ENCODE data around the gene NUBP1. TPM values are rescaled to one million over a fixed set of nuclear protein-coding genes. Genes with fewer than 3 reads are reported as not detected.

Gene NUBP1
- 10 to 100 TPM; 31.1 to 33.6 (median 33.5) TPM for polyA plus RNA-seq (ENCODE audit: insufficient read length in 3 of 3)
- long read RNA-seq, donor 1, transcript NUBP1-201 (11 exons, 1,228 nt), result major isoform, 6 of 6 reads
- long read RNA-seq, donor 1, partial matches to known transcripts, result 0 of 6 reads
- long read RNA-seq, donor 1, other reads (novel, unspliced or antisense), result 0 of 6 reads
- long read RNA-seq, donor 2, transcript NUBP1-201 (11 exons, 1,228 nt), result major isoform, 8 of 9 reads
- long read RNA-seq, donor 2, partial matches to known transcripts, result 0 of 9 reads
- long read RNA-seq, donor 2, other reads (novel, unspliced or antisense), result 0 of 9 reads
- long read RNA-seq, donor 3, transcript NUBP1-201 (11 exons, 1,228 nt), result major isoform, 11 of 16 reads
- long read RNA-seq, donor 3, partial matches to known transcripts, result 5 of 16 reads
- long read RNA-seq, donor 3, other reads (novel, unspliced or antisense), result 0 of 16 reads
- long read RNA-seq, donor 4, transcript NUBP1-201 (11 exons, 1,228 nt), result major isoform, 5 of 10 reads
- long read RNA-seq, donor 4, partial matches to known transcripts, result 5 of 10 reads
- long read RNA-seq, donor 4, other reads (novel, unspliced or antisense), result 0 of 10 reads
- long read RNA-seq, donor 5, result 0 reads
- long read RNA-seq, donor 6, transcript NUBP1-201 (11 exons, 1,228 nt), result major isoform, 6 of 7 reads
- long read RNA-seq, donor 6, partial matches to known transcripts, result 0 of 7 reads
- long read RNA-seq, donor 6, other reads (novel, unspliced or antisense), result 0 of 7 reads
- long read RNA-seq, donor 7, transcript NUBP1-201 (11 exons, 1,228 nt), result major isoform, 11 of 11 reads
- long read RNA-seq, donor 7, partial matches to known transcripts, result 0 of 11 reads
- long read RNA-seq, donor 7, other reads (novel, unspliced or antisense), result 0 of 11 reads
- long read RNA-seq, donor 8, result 0 reads
- long read RNA-seq, donor 9, transcript NUBP1-201 (11 exons, 1,228 nt), result major isoform, 5 of 12 reads
- long read RNA-seq, donor 9, partial matches to known transcripts, result 7 of 12 reads
- long read RNA-seq, donor 9, other reads (novel, unspliced or antisense), result 0 of 12 reads
- long read RNA-seq, donor 10, transcript NUBP1-201 (11 exons, 1,228 nt), result major isoform, 9 of 10 reads
- long read RNA-seq, donor 10, partial matches to known transcripts, result 0 of 10 reads
- long read RNA-seq, donor 10, other reads (novel, unspliced or antisense), result 0 of 10 reads
- long read RNA-seq, donor 11, transcript NUBP1-201 (11 exons, 1,228 nt), result major isoform, 6 of 6 reads
- long read RNA-seq, donor 11, partial matches to known transcripts, result 0 of 6 reads
- long read RNA-seq, donor 11, other reads (novel, unspliced or antisense), result 0 of 6 reads
- long read RNA-seq, donor 12, partial matches to known transcripts, result 0 of 4 reads
- long read RNA-seq, donor 12, other reads (novel, unspliced or antisense), result 0 of 4 reads
- long read RNA-seq, donor 13, result 0 reads
- long read RNA-seq, donor 14, transcript NUBP1-201 (11 exons, 1,228 nt), result major isoform, 7 of 7 reads
- long read RNA-seq, donor 14, partial matches to known transcripts, result 0 of 7 reads
- long read RNA-seq, donor 14, other reads (novel, unspliced or antisense), result 0 of 7 reads
- long read RNA-seq, donor 15, partial matches to known transcripts, result 0 of 4 reads
- long read RNA-seq, donor 15, other reads (novel, unspliced or antisense), result 0 of 4 reads
- long read RNA-seq, donor 16, transcript NUBP1-201 (11 exons, 1,228 nt), result major isoform, 17 of 42 reads
- long read RNA-seq, donor 16, partial matches to known transcripts, result 22 of 42 reads
- long read RNA-seq, donor 16, other reads (novel, unspliced or antisense), result 0 of 42 reads

DNA sequence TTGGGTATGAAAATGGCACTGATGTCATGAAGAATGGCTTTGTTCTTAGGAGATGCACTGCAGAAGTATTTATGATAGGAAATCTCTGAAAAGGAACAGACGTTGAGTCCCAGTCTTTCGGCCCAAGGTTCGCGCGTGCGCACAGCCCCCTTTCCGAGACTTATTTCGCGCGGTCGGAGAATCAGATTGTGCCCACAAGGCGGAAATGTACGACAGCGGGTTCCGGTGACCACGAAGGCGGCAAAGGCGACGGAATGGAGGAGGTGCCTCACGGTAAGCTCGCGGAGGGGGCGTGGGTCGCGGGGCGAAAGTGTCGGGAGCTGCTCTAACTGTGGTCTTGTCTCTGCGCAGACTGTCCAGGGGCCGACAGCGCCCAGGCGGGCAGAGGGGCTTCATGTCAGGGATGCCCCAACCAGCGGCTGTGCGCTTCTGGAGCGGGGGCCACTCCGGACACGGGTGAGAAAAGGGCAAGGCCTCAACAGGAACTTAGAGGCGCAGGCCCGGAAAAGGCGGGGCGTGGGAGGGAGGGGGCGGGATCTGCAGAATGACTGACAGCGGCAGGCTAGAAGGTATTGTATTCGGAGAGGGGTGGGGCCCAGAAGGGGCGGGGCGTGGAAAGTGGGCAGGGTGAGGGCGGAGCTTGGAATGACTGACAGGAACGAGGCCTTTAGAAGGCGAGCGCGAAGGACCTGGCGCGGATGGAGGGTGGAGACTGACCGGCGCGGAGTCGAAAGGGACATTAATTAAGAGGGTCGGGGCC is at the start of gene NUBP1:
NUBP1 (plus strand) TSS at position 233 of the 760 bp plus-strand sequence; CDS start at position 255, 22 bp downstream.
- peak; percentile 89 to 98 (median 97) for DNase-seq (ENCODE audit: extremely low read depth in 1 of 11, low read depth in 9 of 11, low spot score in 4 of 11)

DNA sequence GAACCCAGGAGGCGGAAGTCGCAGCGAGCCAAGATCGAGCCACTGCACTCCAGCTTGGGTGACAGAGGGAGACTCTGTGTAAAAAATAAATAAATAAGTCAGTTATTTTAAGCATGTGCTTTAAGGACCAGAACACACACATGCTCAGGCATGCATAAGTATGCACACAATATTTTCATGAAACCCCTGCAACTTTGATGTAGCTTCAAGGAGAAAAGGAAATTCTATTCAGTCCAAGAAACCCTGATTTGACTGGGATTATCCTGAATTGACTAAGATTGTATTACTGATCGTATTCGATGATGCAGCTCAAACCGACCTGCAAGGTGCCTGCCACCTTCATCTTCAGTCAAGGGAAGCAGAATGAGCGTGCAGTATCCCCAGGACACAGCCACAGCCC is 49.8 kb upstream of the NUBP1 start:
- no peak for DNase-seq (ENCODE audit: extremely low read depth in 1 of 11, low read depth in 9 of 11, low spot score in 4 of 11)

DNA sequence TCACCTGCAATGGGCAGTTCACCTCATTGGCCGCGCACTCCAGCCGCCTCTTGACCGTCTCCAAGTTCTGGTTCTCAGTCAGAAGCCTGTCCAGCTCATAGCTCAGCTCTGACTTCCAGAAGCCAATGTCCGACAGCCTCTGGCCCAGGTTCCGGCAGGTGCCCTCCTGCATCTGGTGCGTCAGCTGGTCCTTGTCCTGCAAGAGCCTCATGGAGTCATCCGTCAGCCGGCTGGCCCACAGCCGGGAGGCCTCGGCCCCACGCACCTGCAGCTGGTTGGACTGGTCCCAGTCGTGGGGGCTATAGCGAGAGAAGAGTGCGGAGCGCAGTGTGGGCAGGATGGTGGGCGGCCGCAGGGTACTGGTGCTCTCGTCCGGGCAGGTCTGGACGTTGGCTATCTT is 49.3 kb upstream of the NUBP1 start:
- DNase-seq (ENCODE audit: extremely low read depth in 1 of 11, low read depth in 9 of 11, low spot score in 4 of 11), result no peak

DNA sequence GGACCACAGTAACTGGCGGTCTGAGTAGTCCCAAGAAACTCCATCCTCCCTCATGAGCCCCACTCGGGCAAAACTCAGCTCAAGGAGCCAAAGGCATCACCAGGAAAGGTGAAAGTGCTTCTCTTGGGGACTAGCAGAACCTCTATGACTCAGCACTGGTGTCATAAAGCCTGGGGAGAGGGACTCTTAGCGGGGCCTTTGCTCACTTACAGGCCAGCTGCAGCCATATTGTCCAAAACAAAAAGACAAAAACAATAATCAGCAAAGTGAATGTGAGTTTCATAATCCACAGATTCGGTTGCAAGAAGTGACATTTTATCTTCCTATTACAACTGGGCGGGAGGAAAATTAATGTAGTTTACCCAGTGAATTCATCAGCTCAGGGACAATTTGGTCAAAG is 48.8 kb upstream of the NUBP1 start, which contains the start of gene TEKT5:
TEKT5 (minus strand) TSS at position 101 of the 400 bp plus-strand sequence; CDS start at position 44, 57 bp downstream.
- DNase-seq (ENCODE audit: extremely low read depth in 1 of 11, low read depth in 9 of 11, low spot score in 4 of 11), result no peak

DNA sequence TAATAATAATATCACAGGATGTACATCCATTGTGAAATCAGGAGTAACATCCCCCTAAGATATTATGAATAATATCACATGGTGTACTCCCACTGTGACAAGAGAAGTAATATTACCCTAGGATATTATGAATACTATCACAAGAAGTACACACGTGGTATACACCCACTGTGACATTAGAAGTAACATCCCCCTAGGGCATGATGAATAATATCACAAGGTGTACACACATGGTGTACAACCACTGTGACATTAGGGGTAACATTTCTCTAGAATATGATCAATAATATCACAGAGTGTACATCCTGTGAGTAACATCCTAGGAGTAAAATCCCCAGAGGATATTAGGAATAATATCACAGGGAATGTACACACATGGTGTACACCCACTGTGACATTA is 43.9 kb upstream of the NUBP1 start:
- no peak for DNase-seq (ENCODE audit: extremely low read depth in 1 of 11, low read depth in 9 of 11, low spot score in 4 of 11)

DNA sequence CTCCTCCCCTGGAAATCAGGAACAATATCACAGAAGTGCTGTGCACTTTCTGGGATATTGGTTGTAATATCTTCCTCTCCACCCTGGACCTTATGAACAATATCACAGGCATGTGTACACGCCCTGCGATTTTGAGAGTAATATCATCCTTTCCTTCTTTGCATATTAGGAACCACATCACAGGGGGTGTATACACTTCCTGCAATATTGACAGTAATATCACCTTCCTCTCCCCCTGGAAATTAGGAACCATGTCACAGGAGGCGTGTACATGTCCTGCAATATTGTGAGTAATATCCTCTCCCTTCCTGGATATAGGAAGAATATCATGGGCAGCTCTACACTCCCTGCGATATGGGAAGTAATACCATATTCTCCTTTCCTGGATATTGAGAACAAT is 34.7 kb upstream of the NUBP1 start:
- DNase-seq (ENCODE audit: extremely low read depth in 1 of 11, low read depth in 9 of 11, low spot score in 4 of 11), result no peak

DNA sequence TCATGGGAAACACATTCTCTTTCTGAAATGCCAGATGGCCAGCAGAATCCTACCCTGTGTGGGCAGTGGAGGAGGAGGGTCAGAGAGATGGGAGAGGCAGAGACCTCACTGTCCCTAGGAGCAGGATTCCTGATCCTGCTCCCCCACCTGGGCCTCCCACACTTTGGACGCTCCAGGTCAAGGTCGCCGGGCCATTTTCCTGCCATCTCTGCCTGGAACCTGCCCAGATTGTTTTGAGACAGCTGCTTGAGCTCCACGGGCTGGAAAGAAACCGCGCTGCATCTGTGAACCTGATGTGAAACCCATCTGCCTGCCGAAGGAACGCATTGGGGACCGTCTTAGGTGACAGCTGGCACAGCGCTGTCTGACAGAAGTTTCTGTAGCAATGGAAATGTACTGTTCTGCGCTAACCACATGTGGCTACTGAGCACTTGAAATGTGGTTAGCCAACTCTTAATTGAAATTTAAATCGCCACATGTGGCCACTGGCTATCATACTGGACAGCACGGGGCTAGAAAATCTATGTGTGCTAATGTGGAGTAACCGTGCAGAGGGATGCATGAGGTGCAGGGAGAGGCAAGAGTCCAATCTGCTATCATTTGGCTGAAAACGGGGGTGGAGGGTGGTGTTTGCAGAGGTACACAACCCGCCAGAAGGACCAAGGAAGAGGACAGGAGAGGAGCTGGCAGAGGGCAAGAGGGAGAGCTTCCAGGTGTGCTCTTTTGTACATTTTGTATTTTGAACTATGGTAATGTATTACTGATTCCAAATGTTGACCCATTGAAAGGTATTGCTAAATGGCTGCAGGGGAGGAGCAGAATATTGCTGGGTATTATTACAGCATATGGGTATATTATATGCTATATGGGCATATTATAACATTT is 15.4 kb upstream of the NUBP1 start:
- DNase-seq (ENCODE audit: extremely low read depth in 1 of 11, low read depth in 9 of 11, low spot score in 4 of 11), result peak in 3 of 11 donors; percentile 27 to 40 (median 33)

DNA sequence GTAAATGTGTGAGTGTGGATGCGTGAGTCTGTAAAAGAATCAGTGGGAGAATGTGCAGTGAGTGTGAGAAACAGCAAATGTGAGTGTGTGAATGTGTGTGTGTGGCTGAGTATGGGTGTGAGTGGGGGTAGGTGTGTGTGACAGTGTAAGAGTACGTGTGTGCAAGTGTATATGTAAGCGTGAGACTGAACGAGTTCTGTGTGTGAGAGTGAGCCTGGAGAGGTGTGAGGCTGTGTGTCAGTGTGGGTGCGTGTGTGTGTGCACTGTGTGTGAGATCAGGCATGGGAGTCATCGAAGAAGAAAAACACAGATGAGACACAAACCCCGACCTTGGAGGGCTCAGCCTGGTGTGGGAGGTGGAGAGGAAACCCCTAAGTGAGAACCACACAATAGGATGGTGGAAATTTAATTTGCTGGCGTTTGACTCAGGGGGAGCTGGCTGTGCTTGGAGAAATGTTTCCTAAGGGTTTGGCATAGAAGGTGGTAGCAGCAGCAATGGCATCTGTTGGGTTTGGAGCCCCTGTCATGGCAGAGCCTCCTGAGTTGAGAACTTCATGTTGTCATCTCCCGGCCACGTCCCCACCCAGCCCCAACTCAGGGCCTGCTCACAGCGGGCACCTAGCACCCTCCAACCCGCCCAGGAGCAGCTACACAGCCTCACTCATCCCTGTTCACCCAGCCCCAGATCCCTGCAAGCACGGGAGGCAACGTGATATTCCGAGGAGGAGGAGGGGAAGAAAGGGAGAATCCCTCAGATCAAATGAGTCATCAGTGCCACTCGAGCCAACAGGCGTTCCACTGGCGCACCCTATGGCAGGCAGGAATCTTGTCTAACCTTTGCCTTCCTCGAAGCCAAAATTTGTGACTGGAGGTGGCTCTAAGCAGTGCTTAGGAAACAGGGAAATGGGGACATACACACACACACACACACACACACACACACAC is 14.3 kb upstream of the NUBP1 start:
- DNase-seq (ENCODE audit: extremely low read depth in 1 of 11, low read depth in 9 of 11, low spot score in 4 of 11), result no peak

DNA sequence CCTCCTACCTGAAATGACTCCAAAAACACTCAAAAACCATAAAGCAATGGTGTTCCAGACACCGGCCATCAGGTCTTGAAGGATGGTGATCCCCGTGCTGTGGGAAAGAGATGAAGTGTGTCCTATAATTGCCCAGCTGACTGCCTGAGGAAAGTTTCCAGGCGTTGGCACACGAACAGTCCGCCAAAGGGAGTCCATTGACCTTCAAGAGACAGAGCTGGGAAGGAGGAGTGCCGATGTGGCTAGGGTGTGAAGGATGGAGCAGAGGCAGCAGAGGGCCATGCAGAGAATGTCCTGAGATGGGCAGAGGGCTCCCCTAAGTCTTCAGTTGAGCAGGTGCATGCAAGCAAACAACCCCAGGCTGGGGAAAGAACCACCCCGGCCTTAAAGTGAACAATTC is 11.9 kb upstream of the NUBP1 start:
- no peak for DNase-seq (ENCODE audit: extremely low read depth in 1 of 11, low read depth in 9 of 11, low spot score in 4 of 11)

DNA sequence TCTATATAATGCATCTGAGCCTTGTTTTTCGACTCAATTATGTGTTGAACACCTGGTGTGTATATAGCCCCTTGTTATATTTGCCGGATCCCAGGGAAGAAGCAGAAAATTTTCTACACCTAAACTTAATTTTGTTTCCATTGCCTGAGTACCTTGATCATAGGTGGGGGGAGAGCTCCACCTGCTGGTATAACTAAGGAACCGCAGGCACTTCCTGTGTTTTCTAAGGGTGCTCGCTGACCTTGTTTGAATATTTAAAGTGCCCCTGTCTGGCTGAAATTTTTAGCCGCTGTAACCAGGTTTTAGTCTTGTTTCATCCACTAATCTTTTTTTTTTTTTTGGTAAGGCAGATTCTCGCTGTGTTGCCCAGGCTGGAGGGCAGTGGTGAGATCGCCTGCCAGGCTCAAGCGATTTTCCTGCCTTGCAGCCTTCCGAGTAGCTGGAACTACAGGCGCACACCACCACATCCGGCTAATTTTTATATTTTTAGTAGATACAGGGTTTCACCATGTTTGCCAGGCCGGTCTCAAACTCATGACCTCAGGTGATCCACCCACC is 6.5 kb upstream of the NUBP1 start:
- peak in 8 of 11 donors; percentile 53 to 68 (median 64) for DNase-seq (ENCODE audit: extremely low read depth in 1 of 11, low read depth in 9 of 11, low spot score in 4 of 11)

DNA sequence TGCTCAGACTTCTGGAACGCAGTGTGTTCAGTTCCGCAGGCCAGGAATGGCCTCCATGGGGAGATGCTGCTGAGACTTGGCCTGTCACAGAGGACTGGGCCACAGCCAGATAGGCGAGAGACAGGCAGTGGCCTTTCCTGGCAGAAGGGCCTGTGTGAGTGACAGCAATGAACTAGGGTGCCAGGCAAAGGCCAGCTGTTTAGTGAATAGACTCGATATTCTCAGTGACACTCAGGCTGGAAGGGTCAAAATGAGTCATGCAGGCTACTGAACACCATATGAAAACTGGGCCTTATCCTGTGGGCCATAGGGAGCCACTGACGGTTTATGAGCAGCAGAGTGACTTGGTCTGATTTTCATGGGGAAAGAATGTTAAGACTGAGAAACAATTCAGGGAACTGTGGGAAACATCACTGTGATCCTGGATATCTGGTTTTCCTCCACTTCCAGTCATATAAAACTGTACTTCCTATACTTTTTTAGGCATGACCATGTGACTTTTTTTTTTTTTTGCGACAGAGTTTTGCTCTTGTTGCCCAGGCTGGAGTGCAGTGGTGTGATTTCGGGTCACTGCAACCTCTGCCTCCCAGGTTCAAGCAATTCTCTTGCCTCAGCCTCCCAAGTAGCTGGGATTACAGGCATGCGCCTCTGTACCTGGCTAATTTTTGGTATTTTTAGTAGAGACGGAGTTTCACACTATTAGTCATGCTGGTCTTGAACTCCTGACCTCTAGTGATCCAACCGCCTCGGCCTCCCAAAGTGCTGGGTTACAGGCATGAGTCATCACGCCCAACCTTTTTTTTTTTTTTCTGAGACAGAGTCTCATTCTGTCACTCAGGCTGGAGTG is 5.2 kb upstream of the NUBP1 start:
- DNase-seq (ENCODE audit: extremely low read depth in 1 of 11, low read depth in 9 of 11, low spot score in 4 of 11), result no peak

DNA sequence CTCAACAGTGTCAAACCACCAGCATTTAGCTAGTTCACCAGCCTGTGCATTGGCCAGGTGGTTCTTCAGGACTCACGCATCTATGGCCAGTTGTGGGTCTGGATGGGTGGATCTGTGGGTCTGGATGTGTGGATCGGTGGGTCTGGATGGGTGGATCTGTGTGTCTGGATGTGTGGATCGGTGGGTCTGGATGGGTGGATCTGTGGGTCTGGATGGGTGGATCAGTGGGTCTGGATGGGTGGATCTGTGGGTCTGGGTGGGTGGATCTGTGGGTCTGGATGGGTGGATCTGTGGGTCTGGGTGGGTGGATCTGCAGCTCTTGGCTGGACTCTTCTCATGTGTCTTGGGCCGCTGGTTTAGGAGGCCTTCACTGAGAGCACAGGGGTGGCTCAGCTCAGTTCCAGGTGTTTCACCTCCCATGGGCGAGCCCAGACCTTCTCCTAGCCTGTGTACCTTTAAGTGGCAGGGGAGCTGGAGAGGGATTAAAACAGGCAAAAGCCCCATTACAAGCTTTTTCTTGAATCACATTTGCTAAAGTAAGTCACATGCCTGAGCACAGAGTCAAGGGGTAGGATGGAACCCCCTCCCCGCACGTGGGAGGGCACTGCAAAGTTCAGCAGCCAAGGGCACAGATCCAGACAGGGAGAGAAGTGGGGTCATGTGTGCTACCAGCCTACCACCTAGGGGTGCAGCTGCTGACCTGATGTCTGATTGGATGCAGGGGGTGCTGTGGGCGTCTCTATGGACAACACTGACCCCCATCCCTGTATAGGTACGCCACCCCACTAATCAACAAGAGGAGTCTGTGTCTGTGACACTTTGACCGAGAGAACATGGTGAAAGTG is 3.4 kb upstream of the NUBP1 start:
- no peak for DNase-seq (ENCODE audit: extremely low read depth in 1 of 11, low read depth in 9 of 11, low spot score in 4 of 11)

DNA sequence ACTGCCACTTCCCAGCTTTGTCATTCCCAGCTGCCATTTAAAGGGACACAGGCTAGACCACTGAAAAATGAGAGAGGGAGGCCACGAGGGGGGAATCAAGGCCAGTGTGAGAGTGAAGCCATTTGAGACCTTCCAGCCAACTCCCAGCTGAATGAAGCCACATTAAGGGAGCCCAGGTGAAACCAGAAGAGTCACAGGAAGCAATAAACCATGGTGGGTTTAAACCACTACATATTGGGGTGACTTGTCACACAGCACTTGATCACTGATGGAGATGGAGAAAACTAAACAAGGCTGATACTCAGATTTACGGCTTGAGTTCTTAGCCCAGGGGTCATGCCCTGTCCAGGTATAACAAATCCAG is 2.8 kb upstream of the NUBP1 start:
- DNase-seq (ENCODE audit: extremely low read depth in 1 of 11, low read depth in 9 of 11, low spot score in 4 of 11), result no peak
